ENCODE measurements around the gene LRRC27.
A peak's percentile ranks its signal among the peaks of the same experiment; 100 is the strongest.

Gene LRRC27

DNA sequence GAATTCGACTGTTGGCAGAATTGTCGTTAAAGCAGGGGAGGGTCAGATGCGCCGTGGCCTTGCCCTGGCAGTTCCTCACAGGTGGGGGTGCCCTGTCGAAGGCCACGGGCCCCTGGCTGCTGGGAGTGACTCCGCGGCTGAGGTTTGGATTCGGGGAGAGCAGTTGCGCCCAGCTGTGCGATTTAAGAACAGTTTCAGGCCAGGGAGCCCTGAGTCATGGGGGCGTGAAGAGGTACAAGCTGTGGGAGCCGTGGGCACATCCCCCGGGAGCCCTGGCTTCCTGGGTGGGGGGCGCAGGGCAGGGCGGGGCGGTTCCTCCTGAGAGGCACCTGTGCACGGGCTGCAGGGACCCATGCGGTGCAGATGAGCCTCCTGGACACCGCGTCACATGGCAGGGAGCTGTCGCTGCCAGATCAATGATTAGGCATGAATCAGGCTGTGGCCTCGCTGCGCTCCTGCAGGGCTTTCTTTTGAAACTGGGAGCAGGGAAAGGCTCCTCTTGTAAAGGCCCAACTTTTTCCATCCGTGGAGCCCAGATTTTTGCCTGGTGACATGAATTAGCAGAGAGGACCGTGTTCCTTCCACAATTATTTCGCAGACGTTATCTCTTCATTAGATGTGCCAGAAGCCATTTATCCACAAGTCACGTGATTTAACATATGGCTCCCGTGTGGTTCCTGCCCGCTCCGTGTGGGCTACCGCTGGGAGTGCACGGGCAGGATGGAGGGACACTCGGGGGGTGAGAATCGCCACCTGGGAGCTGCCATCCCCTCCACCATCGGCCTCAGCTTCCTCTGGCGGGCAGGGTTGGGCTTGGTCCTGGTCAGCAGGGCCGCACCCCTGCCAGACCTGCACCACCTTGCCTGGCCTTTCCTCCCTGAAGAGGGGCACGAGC lies 65.9 kb downstream of the LRRC27 start:
- Histone ChIP-seq H2AFZ (ENCODE audit: low read depth, low read length) (no peak overlapping the region), H3K36me3 (replicated peaks; ENCODE audit: low read depth, low read length) (no peaks in the 10 kb centered on the region), H3K9ac (ENCODE audit: low read length) (peak overlapping the region; percentile 70)

DNA sequence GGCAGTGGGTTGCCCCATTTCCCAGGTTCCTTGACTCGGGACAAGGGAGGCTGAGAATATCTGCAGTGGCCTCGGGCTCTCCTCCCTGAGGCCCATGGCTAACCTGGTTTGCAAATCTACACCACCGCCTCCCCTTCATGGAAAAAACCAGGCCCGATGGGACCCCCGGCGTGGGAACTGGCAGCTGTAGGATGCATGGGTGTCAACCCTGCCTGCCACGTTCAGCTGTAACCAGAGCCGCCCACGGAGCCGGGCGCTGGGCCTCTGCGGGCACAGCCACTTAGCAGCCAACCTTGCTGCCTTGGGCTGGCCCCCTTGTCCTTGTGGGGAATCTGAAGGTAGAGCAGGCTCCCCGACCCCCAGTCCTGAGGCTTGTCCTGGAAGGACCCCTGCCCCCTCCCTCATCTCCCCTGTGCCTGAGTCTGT lies 66.6 kb downstream of the LRRC27 start:
- Histone ChIP-seq H3K27me3 (ENCODE audit: low read depth, low read length) (no peaks in the 10 kb centered on the region), H4K20me1 (ENCODE audit: insufficient read depth, low read length) (0 out of 2 replicates have a peak, but pooled peaks cover 7% of the 10 kb centered on the region), H3K4me1 (ENCODE audit: low read length) (peaks cover 12% of the 10 kb centered on the region; the same call in 1 of the 2 replicates), H3K4me3 (ENCODE audit: low read length) (peak overlapping the region; percentile 88; the same call in 1 of the 2 replicates), H3K9me3 (ENCODE audit: insufficient read depth, low read length) (no peaks in the 10 kb centered on the region), H3K9ac (ENCODE audit: low read length) (no peak overlapping the region), H3K4me2 (ENCODE audit: low read length) (peak overlapping the region; percentile 78; the same call in 1 of the 2 replicates), H3K79me2 (ENCODE audit: low read length) (peaks cover 12% of the 10 kb centered on the region), H3K27ac (ENCODE audit: low read length) (no peak overlapping the region), H3K36me3 (replicated peaks; ENCODE audit: low read depth, low read length) (no peaks in the 10 kb centered on the region), H2AFZ (ENCODE audit: low read depth, low read length) (no peak overlapping the region)
- TF ChIP-seq CTCF (IDR thresholded peaks at IDR 0.05; ENCODE audit: low read depth, low read length) (no peak), EZH2phosphoT487 (IDR thresholded peaks at IDR 0.05; ENCODE audit: low read depth) (no peak)

More for the DNA sequence above, 65.9 kb downstream of the LRRC27 start:
- Histone ChIP-seq H3K79me2 (ENCODE audit: low read length) (peaks cover 12% of the 10 kb centered on the region), H4K20me1 (ENCODE audit: insufficient read depth, low read length) (0 out of 2 replicates have a peak, but pooled peaks cover 7% of the 10 kb centered on the region), H3K27ac (ENCODE audit: low read length) (peak overlapping the region; percentile 26), H3K27me3 (ENCODE audit: low read depth, low read length) (no peaks in the 10 kb centered on the region), H3K4me3 (ENCODE audit: low read length) (peak overlapping the region; percentile 88), H3K4me1 (ENCODE audit: low read length) (peaks cover 12% of the 10 kb centered on the region; the same call in 1 of the 2 replicates), H3K4me2 (ENCODE audit: low read length) (peak overlapping the region; percentile 78), H3K9me3 (ENCODE audit: insufficient read depth, low read length) (no peaks in the 10 kb centered on the region)
- TF ChIP-seq EZH2phosphoT487 (IDR thresholded peaks at IDR 0.05; ENCODE audit: low read depth): no peak
- TF ChIP-seq CTCF (IDR thresholded peaks at IDR 0.05; ENCODE audit: low read depth, low read length): no peak

DNA sequence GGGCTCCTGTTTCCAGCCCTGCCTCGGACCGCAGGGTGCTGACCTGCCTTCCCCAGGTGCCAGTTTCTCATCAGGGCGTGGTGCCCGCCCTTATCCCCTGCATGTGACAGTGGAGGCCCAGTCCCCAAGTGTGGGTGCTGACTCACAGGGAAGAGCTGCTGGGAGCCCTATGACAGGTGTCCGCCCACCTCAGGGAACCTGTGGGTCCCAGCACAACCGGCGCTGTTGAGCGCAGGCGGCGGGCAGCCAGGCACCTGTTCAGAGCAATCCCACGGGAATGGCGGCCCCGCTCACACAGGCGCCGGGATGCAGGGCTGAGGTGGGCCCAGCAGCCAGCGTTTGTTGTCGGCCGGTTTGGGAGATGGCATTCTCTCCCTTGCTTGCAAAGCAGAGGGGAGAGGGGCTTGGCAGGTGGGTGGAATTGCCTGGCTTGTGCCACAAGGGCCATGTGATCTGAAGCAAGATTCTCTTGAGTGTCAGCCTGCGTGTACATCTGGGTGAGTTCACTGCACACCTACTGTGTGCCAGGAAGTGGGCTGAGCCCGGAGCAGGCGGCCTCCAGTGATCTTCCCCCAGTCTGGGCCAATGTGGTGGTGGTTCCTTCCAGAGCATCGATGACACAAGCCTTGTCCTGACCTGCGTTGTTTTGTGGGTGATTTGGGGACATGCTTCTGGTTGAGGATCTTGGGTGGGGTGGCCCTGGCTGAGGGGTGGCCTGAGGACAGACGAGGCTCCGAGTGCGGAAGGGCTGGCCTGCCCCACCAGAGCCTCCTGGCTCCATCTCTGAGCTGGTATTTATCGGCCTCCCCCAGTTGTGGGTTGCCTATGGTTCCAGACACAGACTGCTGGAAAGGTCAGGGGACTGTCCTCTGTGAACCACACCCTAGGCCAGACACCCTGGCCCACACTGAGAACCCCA lies 67.4 kb downstream of the LRRC27 start:
- H3K27me3 ChIP-seq (ENCODE audit: low read depth, low read length): no peaks in the 10 kb centered on the region
- H4K20me1 ChIP-seq (ENCODE audit: insufficient read depth, low read length): 0 out of 2 replicates have a peak, but pooled peaks cover 7% of the 10 kb centered on the region
- no peak overlapping the region for H3K27ac ChIP-seq (ENCODE audit: low read length)
- H3K36me3 ChIP-seq (replicated peaks; ENCODE audit: low read depth, low read length): no peaks in the 10 kb centered on the region
- no peaks in the 10 kb centered on the region for H3K9me3 ChIP-seq (ENCODE audit: insufficient read depth, low read length)
- no peak overlapping the region for H3K4me3 ChIP-seq (ENCODE audit: low read length)
- no peak for TF ChIP-seq CTCF (IDR thresholded peaks at IDR 0.05; ENCODE audit: low read depth, low read length)
- no peak for TF ChIP-seq EZH2phosphoT487 (IDR thresholded peaks at IDR 0.05; ENCODE audit: low read depth)
- no peak overlapping the region for H2AFZ ChIP-seq (ENCODE audit: low read depth, low read length)
- H3K4me2 ChIP-seq (ENCODE audit: low read length): no peak overlapping the region
- peaks cover 12% of the 10 kb centered on the region for H3K79me2 ChIP-seq (ENCODE audit: low read length)
- no peak overlapping the region for H3K9ac ChIP-seq (ENCODE audit: low read length)
- H3K4me1 ChIP-seq (ENCODE audit: low read length): peaks cover 12% of the 10 kb centered on the region; the same call in 1 of the 2 replicates

All from OCI-LY3 (cell line).